ENCODE data around the gene NPHP4.
"Not testable (repeated sequence)": the region's sequence is repeated elsewhere in the genome, so short reads cannot be mapped to it uniquely, and the experiment has no call there.

Gene NPHP4

DNA sequence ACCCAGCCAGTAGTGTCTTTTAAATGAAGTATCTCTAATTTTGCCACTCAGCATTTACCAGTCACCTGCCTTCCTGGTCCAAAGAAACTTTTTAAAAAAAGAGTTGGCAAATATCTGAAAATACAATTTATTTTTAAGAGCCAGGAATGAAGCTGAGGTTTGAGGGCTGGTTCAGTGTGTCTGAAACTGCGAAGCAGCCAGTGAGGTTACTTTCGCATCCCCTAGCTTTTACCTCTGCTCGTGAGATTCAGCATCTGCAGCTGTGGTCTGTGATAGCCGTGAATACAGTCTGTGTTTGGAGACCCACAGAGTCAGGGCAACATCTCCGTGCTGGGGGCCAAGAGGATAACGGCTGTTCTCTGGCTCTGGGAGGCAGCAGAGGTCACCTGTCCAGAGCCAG lies 32.2 kb upstream of the NPHP4 start:
- DNase-seq (ENCODE audit: low read depth in 2 of 2) = no peak

- no peak for DNase-seq (ENCODE audit: low read depth in 2 of 2)
Measured at GRCh38 chr1:6023346-6023745, 31.1 kb upstream of the NPHP4 start.

GRCh38 chr1:6022193-6022592 lies 30.0 kb upstream of the NPHP4 start:
- DNase-seq (ENCODE audit: low read depth in 2 of 2) = no peak

DNA sequence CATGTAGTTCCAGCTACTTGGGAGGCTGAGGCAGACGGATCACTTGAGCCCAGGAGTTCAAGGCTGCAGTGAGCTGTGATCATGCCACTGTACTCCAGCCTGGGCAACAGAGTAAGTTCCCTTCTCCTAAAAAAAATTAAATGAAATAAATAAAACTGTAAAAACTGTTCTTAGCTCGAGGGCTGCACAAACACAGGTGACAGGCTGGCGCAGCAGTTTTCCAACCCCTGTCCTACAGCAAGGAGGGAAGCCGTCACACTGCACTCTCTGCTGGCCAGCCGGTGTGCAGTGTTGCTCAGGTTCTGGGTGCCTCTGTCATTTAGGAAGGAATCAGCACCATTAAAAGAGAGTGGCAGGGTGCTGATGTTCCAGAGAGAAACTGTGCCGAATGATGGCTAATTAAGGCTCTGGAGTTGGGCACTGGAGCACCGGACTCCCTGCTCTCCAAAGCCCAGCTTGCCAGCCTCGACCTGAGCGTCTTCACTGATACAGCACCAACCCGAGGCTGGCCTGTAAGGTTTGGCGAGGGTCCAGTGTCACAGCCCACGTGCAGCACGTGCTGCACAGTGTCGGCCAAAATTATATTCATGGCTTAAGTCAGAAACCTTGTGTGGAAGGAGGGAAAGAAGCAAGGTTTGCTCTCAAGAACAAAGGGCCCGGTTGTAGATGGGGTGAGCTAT lies 27.1 kb upstream of the NPHP4 start:
- DNase-seq (ENCODE audit: low read depth in 2 of 2) = no peak

DNA sequence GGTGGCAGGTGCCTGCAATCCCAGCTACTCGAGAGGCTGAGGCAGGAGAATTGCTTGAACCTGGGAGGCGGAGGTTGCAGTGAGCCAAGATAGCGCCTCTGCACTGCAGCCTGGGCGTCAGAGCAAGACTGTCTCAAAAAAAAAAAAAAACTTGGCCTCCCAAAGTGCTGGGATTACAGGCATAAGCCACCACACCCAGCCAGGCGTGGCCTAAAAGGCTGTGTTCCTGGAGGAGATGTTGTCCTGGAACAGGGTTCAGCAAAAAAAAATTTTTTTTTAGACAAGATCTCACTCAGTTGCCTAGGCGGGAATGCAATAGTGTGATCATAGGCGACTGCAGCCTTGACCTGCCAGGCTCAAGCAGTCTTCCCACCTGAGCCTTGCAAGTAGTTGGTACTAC lies 25.4 kb upstream of the NPHP4 start:
- not testable (repeated sequence) for DNase-seq (ENCODE audit: low read depth in 2 of 2)

DNA sequence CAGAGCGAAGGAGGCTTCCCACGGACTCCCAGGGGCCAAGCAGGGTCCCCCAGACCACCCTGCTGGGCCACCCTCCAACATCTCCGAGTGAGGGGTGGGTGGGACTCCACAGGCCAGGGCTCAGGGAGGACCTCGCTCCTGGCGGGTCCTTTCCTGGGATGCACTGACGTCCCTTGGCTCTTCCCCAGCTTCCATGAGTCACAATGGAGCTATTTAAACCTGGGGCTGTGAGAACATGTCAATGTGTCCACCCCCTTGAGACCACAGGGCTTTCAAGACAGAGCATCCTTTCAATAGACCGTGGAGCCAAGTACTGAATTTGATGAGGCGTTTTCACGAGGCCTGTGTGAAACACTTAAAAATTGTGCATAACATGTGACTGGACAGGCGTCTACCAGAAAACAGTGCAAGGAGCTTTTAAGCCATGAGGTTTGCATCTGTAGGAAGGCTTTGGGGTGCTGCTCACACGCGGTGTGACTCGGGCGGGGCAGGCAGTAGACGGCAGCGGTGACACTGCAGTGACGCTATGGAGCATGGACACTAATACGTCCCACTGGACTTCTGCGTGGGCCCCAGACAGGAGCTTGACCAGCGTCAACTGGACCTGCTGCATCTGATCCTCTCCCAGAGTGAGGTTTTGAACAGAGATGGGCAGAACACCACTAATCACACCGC lies 24.1 kb upstream of the NPHP4 start:
- peak in 1 of 2 experiments; percentile 33 for DNase-seq (ENCODE audit: low read depth in 2 of 2)

GRCh38 chr1:6014130-6014999 lies 22.1 kb upstream of the NPHP4 start:
- DNase-seq (ENCODE audit: low read depth in 2 of 2) = no peak

GRCh38 chr1:6013491-6013890 lies 21.3 kb upstream of the NPHP4 start:
- DNase-seq (ENCODE audit: low read depth in 2 of 2) = no peak

DNA sequence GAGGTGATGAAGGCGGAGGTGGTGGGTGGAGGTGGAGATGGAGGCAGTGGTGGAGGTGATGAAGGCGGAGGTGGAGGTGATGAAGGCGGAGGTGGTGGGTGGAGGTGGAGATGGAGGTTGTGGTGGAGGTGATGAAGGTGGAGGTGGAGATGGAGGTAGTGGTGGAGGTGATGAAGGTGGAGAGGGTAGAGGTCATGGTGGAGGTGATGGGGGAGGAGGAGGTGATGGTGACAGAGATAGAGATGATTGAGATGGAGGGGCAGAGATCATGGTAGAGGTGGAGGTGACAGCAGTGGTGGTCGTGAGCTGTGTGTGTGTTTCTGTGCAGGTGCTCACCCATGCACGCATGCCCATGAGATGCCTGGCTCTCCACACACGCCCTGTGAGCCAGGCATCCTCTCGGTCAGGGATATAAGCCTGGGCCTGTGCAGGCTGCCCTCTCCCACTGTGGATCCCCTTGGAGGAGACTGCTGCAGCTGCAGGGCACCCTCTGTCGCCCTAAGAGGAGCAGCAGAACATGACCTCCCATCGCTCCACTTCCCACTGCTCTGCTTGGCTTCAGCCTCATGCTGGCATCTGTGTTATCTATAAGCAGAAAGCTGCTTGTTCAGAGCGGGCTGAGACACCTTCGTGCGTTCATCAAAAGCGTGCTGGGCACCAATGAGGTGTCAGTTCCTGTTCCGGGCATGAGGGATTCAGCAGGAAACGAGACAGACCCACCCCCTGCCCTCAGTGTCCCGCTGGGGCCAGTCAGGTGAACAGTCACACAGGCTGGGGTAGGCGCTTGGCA lies 20.5 kb upstream of the NPHP4 start:
- DNase-seq (ENCODE audit: low read depth in 2 of 2) = no peak

- DNase-seq (ENCODE audit: low read depth in 2 of 2) = no peak
Measured at GRCh38 chr1:6011946-6012258, 19.7 kb upstream of the NPHP4 start.

DNA sequence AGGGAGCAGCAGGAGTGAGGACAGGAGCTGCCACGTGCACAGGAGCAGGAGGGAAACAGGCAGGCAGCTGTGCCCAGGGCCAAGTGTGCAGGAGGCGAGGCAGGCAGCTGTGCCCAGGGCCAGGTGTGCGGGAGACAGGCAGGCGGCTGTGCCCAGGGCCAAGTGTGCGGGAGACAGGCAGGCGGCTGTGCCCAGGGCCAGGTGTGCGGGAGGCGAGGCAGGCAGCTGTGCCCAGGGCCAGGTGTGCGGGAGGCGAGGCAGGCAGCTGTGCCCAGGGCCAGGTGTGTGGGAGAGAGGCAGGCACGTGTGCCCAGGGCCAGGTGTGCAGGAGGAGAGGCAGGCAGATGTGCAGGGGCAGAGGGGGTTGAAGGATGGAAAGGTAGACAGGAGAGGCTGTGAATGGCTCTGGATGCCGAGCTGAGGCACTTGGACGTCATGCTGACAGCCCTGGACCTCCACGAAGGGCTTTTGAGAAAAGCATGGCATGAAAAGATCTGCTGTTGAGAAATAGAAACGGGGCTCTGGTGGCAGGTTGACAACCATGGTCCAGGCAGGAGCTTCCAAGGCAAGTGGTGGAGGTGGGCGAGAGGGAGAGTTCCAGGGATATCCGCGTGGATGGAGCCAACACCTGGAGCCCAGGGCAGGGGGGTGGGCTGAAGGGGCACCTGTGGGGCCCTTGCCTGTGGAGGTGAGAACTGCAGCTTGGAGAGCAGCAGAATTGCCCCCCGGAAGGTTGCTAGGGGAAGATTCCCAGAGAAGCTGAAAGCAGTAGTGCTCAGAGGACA lies 19.1 kb upstream of the NPHP4 start:
- no peak for DNase-seq (ENCODE audit: low read depth in 2 of 2)

DNA sequence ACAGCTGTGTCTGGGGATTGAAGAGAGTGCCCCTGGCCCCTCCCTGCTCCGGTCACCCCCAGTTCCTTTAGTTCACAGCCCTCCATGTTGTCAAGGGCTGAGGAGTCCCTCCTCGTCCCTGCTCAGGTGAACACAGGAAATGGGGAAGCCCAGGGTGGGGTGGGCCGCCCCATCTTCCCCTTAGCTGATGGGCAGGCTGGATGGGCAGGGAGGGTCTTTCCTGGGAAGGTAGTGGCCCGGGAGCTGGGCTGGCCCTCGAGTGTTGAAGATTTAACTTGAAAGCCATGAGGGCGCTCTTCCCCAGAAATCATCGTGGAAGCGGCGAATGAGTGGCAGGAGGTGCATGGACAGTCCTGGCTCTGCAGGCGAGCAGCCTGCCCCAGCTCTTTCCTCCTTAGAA lies 18.3 kb upstream of the NPHP4 start:
- DNase-seq (ENCODE audit: low read depth in 2 of 2) = no peak

DNA sequence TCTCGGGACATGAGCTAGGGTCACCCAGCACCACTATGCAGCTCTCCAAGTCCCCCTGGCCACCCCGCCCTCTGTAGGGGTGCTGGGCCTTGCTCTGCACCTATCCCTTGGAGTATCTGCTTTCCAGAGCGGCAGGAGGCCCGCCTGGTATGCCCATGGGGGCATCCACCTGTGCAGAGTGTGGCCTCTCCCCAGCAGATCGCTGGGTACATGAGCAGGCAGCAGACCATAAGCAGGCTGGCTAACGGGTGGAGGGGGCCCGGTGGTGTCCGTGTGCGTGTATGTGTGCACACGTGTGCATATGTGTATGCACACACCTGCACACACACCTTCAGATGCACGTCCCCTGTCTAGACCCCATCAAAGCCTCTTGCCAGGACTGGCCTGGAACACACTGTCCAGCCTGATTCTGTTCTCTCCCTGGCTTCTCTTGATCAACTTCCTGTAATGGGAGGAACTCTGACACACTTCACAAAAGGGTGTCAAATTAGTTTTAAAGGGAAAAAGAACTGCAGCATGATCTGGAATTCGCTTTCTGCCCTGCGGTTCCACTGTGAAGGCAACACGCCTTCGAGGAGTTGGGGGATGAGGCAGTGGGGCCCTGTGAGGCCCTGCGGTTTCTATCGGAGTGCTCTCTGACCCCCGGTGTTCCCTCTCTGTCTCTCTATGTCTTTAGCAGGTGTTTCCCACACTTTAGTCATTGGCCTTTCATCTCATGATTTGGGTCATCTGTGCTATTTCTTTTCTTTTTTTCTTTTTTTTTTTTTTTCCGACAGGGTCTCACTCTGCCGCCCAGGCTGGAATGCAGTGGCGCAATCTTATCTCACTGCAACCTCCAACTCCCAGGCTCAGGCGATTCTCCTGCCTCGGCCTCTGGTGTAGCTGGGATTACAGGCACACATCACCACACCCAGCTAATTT lies 17.2 kb upstream of the NPHP4 start:
- DNase-seq (ENCODE audit: low read depth in 2 of 2) = no peak

DNA sequence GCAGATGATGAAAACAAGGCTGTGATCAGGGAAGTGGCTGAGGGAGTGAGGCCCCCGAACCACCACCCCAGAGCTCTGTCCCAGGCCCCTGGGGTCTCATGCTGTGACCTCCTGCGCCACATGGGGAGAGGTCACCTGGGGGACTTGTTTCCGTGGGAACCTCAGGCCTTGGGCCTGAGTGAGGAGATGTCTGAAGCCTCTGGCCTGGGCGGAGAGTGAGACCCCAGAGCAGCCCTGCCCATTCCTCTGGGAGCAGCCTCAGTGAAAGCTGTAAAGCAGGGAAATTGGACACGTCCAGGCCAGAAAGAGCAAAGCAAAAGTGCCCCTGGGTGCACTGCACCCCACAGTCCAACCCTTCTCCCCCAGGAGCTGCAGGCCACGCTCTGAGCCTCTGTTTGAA lies 16.5 kb upstream of the NPHP4 start:
- no peak for DNase-seq (ENCODE audit: low read depth in 2 of 2)

DNA sequence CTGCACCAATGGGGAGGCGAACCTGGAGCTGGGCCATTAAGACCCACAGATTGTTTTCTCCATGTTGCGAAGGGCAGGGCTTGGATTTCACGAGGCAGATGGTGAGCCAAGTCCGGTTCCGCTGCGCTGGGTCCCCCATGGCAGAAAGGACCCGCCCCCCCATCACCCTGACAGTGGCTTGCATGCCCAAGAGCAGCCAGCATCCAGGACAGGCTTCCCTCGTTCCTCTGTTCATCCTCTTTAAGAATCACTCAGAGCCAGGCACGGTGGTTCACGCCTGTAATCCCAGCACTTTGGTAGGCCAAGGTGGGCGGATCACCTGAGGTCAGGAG lies 15.8 kb upstream of the NPHP4 start:
- DNase-seq (ENCODE audit: low read depth in 2 of 2) = no peak

GRCh38 chr1:6007318-6008083 lies 15.3 kb upstream of the NPHP4 start:
- DNase-seq (ENCODE audit: low read depth in 2 of 2) = peak in 1 of 2 experiments; percentile 29

- DNase-seq (ENCODE audit: low read depth in 2 of 2) = no peak
Measured at GRCh38 chr1:6006882-6007281, 14.7 kb upstream of the NPHP4 start.

DNA sequence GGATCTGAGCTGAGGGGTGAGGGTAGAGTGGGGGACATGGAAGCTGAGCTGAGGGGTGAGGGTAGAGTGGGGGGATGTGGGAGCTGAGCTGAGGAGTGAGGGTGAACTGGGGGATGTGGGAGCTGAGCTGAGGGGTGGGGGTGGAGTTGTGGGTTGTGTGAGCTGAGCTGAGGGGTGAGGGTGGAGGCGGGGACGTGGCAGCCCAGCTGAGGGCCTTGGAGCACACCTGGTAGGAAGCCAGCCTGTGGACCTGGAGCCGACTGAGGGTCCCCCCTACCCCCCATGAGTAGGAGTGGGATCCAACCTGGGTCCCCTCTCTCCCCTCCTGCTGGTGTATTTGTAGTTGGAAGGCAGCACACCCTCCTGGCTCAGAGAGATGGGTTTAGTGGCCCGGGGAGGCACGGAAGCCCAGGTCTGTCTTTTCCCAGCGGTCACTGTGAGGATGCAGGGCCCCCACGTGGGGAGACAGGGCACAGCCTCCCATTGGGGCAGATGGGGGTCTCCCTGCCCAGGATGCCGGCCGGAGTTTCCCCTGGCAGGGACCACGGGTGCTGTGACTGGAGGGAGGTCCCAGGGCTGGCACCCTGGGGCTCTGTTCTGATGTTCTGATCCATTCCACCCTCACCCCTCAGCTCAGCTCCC lies 13.2 kb upstream of the NPHP4 start:
- no peak for DNase-seq (ENCODE audit: low read depth in 2 of 2)

All from fibroblast of skin of left quadriceps (primary cell).